ENCODE results near the gene TACR1. TPM values are rescaled to one million over a fixed set of nuclear protein-coding genes. Genes with fewer than 3 reads are reported as not detected.

The TACR1 gene
- total and polyA plus RNA-seq, 2 experiments from 2014 or later: 0.13 to 0.19 TPM

GRCh38 chr2:75079575-75079974, 119.7 kb downstream of the TACR1 start:
- no peaks in the 10 kb centered on the region for H4K20me1 ChIP-seq (ENCODE audit: insufficient read depth, poor library complexity, severe bottlenecking)
- H3K27ac ChIP-seq: no peak overlapping the region
- DNase-seq (ENCODE audit: low spot score): no peak
- no peaks in the 10 kb centered on the region for H3K79me2 ChIP-seq
- H3K36me3 ChIP-seq (replicated peaks; ENCODE audit: insufficient read depth, low read depth): no peaks in the 10 kb centered on the region
- no peaks in the 10 kb centered on the region for H3K9me2 ChIP-seq (replicated peaks; ENCODE audit: insufficient read depth)
- no peak overlapping the region for H2AFZ ChIP-seq
- no peak overlapping the region for H3K4me2 ChIP-seq
- H3K9me3 ChIP-seq (ENCODE audit: low read depth): no peaks in the 10 kb centered on the region
- H3K4me3 ChIP-seq: no peak overlapping the region
- no peaks in the 10 kb centered on the region for H3K4me1 ChIP-seq (ENCODE audit: insufficient read depth)
- 43% methylated on average over 1 of the region's 1 CpG for WGBS (ENCODE audit: low lambda C conversion rate, missing lambda C conversion rate)
- no peak for TF ChIP-seq EZH2phosphoT487 (IDR thresholded peaks at IDR 0.05; ENCODE audit: low read depth, severe bottlenecking, unreplicated experiment)
- no peak for TF ChIP-seq CTCF (IDR thresholded peaks at IDR 0.05; ENCODE audit: poor library complexity)
- TF ChIP-seq EZH2 (IDR thresholded peaks at IDR 0.05; ENCODE audit: borderline replicate concordance): no peak
- H3K27me3 ChIP-seq: no peaks in the 10 kb centered on the region

GRCh38 chr2:75077909-75078308, 121.4 kb downstream of the TACR1 start:
- Histone ChIP-seq H3K4me1 (ENCODE audit: insufficient read depth) (no peaks in the 10 kb centered on the region), H3K27me3 (no peaks in the 10 kb centered on the region), H3K79me2 (no peaks in the 10 kb centered on the region), H3K9me3 (ENCODE audit: low read depth) (no peaks in the 10 kb centered on the region), H3K36me3 (replicated peaks; ENCODE audit: insufficient read depth, low read depth) (no peaks in the 10 kb centered on the region), H3K27ac (no peak overlapping the region), H4K20me1 (ENCODE audit: insufficient read depth, poor library complexity, severe bottlenecking) (no peaks in the 10 kb centered on the region), H3K4me3 (no peak overlapping the region), H3K4me2 (no peak overlapping the region), H3K9me2 (replicated peaks; ENCODE audit: insufficient read depth) (no peaks in the 10 kb centered on the region), H2AFZ (no peak overlapping the region)
- 91% methylated on average over 4 of the region's 4 CpGs for WGBS (ENCODE audit: low lambda C conversion rate, missing lambda C conversion rate)
- DNase-seq (ENCODE audit: low spot score): no peak
- TF ChIP-seq EZH2 (IDR thresholded peaks at IDR 0.05; ENCODE audit: borderline replicate concordance): no peak
- no peak for TF ChIP-seq EZH2phosphoT487 (IDR thresholded peaks at IDR 0.05; ENCODE audit: low read depth, severe bottlenecking, unreplicated experiment)
- no peak for TF ChIP-seq CTCF (IDR thresholded peaks at IDR 0.05; ENCODE audit: poor library complexity)

GRCh38 chr2:75076088-75076487, 123.2 kb downstream of the TACR1 start:
- TF ChIP-seq EZH2phosphoT487 (IDR thresholded peaks at IDR 0.05; ENCODE audit: low read depth, severe bottlenecking, unreplicated experiment) (no peak), CTCF (IDR thresholded peaks at IDR 0.05; ENCODE audit: poor library complexity) (no peak), EZH2 (IDR thresholded peaks at IDR 0.05; ENCODE audit: borderline replicate concordance) (no peak)
- 63% methylated on average over 2 of the region's 2 CpGs for WGBS (ENCODE audit: low lambda C conversion rate, missing lambda C conversion rate)
- no peak overlapping the region for H3K4me2 ChIP-seq
- H3K36me3 ChIP-seq (replicated peaks; ENCODE audit: insufficient read depth, low read depth): no peaks in the 10 kb centered on the region
- no peaks in the 10 kb centered on the region for H4K20me1 ChIP-seq (ENCODE audit: insufficient read depth, poor library complexity, severe bottlenecking)
- H3K9me3 ChIP-seq (ENCODE audit: low read depth): no peaks in the 10 kb centered on the region
- no peaks in the 10 kb centered on the region for H3K4me1 ChIP-seq (ENCODE audit: insufficient read depth)
- H3K4me3 ChIP-seq: no peak overlapping the region
- DNase-seq (ENCODE audit: low spot score): no peak
- H3K27me3 ChIP-seq: no peaks in the 10 kb centered on the region
- no peaks in the 10 kb centered on the region for H3K9me2 ChIP-seq (replicated peaks; ENCODE audit: insufficient read depth)
- no peaks in the 10 kb centered on the region for H3K79me2 ChIP-seq
- H2AFZ ChIP-seq: no peak overlapping the region
- H3K27ac ChIP-seq: no peak overlapping the region

- no peak overlapping the region for H3K4me3 ChIP-seq
- TF ChIP-seq CTCF (IDR thresholded peaks at IDR 0.05; ENCODE audit: poor library complexity) (no peak), EZH2phosphoT487 (IDR thresholded peaks at IDR 0.05; ENCODE audit: low read depth, severe bottlenecking, unreplicated experiment) (no peak), EZH2 (IDR thresholded peaks at IDR 0.05; ENCODE audit: borderline replicate concordance) (no peak)
These were observed 124.6 kb downstream of the TACR1 start for GRCh38 chr2:75074708-75075107.

More at GRCh38 chr2:75074708-75075107, 124.6 kb downstream of the TACR1 start:
- Histone ChIP-seq H3K9me2 (replicated peaks; ENCODE audit: insufficient read depth) (no peaks in the 10 kb centered on the region), H3K36me3 (replicated peaks; ENCODE audit: insufficient read depth, low read depth) (no peaks in the 10 kb centered on the region), H3K27me3 (no peaks in the 10 kb centered on the region), H3K79me2 (no peaks in the 10 kb centered on the region), H4K20me1 (ENCODE audit: insufficient read depth, poor library complexity, severe bottlenecking) (no peaks in the 10 kb centered on the region), H2AFZ (no peak overlapping the region), H3K9me3 (ENCODE audit: low read depth) (no peaks in the 10 kb centered on the region), H3K4me1 (ENCODE audit: insufficient read depth) (no peaks in the 10 kb centered on the region), H3K27ac (no peak overlapping the region), H3K4me2 (no peak overlapping the region)
- 76% methylated on average over 1 of the region's 1 CpG for WGBS (ENCODE audit: low lambda C conversion rate, missing lambda C conversion rate)
- no peak for DNase-seq (ENCODE audit: low spot score)
